ENCODE results near the gene ENO1. TPM values are rescaled to one million over a fixed set of nuclear protein-coding genes. Genes with fewer than 3 reads are reported as not detected.
A peak's percentile ranks its signal among the peaks of the same experiment; 100 is the strongest.

ENO1 gene
- total RNA-seq, 2 donors from 2014 or later = 1,803 to 1,841 TPM

GRCh38 chr1:8818325-8818775 is 60.1 kb downstream of the ENO1 start:
- Mint-ChIP-seq H3K4me1 (ENCODE audit: low read depth) (peaks cover 43% of the 10 kb centered on the region), H3K27ac (peak overlapping the region; percentile 95), H3K27me3 (ENCODE audit: low read depth) (no peaks in the 10 kb centered on the region), H3K9me3 (no peaks in the 10 kb centered on the region), H3K4me3 (peak overlapping the region; percentile 91 to 99), H3K36me3 (ENCODE audit: insufficient read depth in 2 of 2) (peaks cover 4 to 5% of the 10 kb centered on the region in 2 donors)
- ATAC-seq (replicated peaks in 1 of 2) = no peak
- DNase-seq = no peak

- H3K36me3 Mint-ChIP-seq (ENCODE audit: insufficient read depth in 2 of 2) = peaks cover 4 to 5% of the 10 kb centered on the region in 2 donors
- H3K27me3 Mint-ChIP-seq (ENCODE audit: low read depth) = no peaks in the 10 kb centered on the region
- H3K4me3 Mint-ChIP-seq = peak within 1 kb of the TSS; percentile 96 to 99
- peak within 1 kb of the TSS; percentile 99 for H3K27ac Mint-ChIP-seq
- peaks cover 50% of the 10 kb centered on the region for H3K4me1 Mint-ChIP-seq (ENCODE audit: low read depth)
- peak; percentile 98 to 99 for ATAC-seq (replicated peaks in 1 of 2)
- peak; percentile 97 to 99 for DNase-seq
- H3K9me3 Mint-ChIP-seq = no peaks in the 10 kb centered on the region
Measured at GRCh38 chr1:8817412-8818324, 60.8 kb downstream of the ENO1 start, which contains the start of gene RERE. TSS of gene RERE (minus strand) at chr1:8817640.

DNA sequence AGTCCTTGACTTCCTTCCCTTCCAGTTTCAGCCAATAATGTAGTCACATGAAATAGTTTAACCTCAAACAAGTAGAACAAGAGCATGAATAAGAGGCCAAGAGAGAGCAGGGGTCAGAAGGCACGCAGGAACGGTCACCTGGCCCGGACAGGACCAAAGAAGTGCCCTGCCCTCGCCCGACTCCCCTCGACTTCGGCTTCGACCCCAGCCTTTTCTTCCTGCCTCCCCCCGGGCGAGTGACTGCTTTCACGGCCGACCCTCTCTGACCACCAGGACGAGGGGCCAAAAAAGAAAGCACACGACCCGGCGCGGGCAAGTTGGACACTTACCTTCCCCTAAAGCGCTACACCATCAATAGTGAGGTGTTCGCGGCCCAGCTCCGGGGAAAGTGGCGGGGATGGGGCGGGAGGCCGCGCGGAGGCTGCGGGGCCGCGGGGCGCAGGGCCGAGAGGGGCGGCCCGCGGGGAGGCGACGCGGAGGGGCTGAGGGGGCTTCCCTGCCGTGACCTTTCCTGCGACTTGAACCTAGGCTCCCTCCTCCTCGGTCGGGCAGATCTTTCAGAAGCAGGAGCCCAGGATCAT is 61.6 kb downstream of the ENO1 start:
- no peaks in the 10 kb centered on the region for H3K9me3 Mint-ChIP-seq
- H3K27me3 Mint-ChIP-seq (ENCODE audit: low read depth) = no peaks in the 10 kb centered on the region
- peak overlapping the region; percentile 99 for H3K27ac Mint-ChIP-seq
- DNase-seq (peak; percentile 17 to 31), ATAC-seq (replicated peaks in 1 of 2) (peak; percentile 16 to 28)
- H3K36me3 Mint-ChIP-seq (ENCODE audit: insufficient read depth in 2 of 2) = peaks cover 4 to 5% of the 10 kb centered on the region in 2 donors
- peaks cover 52% of the 10 kb centered on the region for H3K4me1 Mint-ChIP-seq (ENCODE audit: low read depth)
- peak overlapping the region; percentile 90 to 96 for H3K4me3 Mint-ChIP-seq

DNA sequence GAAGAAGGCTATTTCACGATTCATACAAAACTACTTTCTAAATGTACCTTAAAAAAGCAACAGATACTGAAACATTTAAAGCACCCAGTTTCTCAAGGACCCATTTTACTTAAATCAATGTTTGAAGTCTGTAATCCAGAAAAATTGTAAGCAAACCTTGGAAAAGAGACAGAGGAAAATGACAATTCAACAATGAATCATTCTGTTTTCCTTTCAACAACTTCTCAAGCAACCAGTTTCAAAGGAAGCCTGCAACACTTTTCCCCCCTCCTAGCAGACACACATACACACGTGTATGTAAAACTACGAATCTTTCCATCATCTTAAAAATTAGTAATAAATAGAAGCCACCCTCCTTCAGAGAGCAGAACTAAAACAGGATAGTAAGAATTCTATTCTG is 62.2 kb downstream of the ENO1 start:
- ATAC-seq (replicated peaks in 1 of 2) (no peak), DNase-seq (no peak)
- H3K36me3 Mint-ChIP-seq (ENCODE audit: insufficient read depth in 2 of 2) = peaks cover 4 to 5% of the 10 kb centered on the region in 2 donors
- H3K4me1 Mint-ChIP-seq (ENCODE audit: low read depth) = peaks cover 52% of the 10 kb centered on the region
- peak overlapping the region; percentile 90 to 96 for H3K4me3 Mint-ChIP-seq
- H3K9me3 Mint-ChIP-seq = no peaks in the 10 kb centered on the region
- H3K27ac Mint-ChIP-seq = peak overlapping the region; percentile 89
- H3K27me3 Mint-ChIP-seq (ENCODE audit: low read depth) = no peaks in the 10 kb centered on the region

DNA sequence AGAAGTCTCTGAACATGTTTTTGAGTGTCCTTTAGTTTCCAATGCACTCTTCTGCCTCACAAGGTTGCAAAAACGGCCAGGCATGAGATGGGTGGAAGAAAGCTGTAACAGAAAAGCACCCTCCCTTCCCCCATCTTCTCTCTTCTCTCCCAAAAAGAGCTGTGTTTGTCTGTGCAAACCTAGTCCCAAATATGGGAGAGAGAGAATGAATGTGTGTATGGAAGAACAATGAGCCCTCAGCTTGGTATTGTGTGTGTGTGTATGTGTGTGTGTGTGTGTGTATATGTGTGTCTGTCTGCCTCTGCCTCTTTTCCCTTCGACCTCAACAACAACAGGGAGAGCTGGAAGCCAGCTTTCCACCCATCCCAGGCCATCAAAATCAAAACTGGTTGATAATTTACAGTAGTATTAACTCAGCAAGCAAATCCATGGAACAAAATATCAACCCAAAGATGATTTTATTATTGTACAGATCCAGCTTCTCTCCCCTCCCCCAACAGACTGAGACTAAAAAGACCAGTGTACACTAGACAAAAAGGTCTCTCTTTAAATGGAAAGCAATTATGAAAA is 62.8 kb downstream of the ENO1 start:
- Mint-ChIP-seq H3K9me3 (no peaks in the 10 kb centered on the region), H3K4me3 (peak overlapping the region; percentile 90 to 96), H3K4me1 (ENCODE audit: low read depth) (peaks cover 52% of the 10 kb centered on the region), H3K27ac (peak overlapping the region; percentile 89), H3K36me3 (ENCODE audit: insufficient read depth in 2 of 2) (peaks cover 4 to 5% of the 10 kb centered on the region in 2 donors), H3K27me3 (ENCODE audit: low read depth) (no peaks in the 10 kb centered on the region)
- DNase-seq (no peak), ATAC-seq (replicated peaks in 1 of 2) (no peak)

GRCh38 chr1:8814865-8815264 is 63.6 kb downstream of the ENO1 start:
- H3K36me3 Mint-ChIP-seq (ENCODE audit: insufficient read depth in 2 of 2) = peaks cover 4 to 5% of the 10 kb centered on the region in 2 donors
- ATAC-seq (replicated peaks in 1 of 2) = no peak
- peaks cover 52% of the 10 kb centered on the region for H3K4me1 Mint-ChIP-seq (ENCODE audit: low read depth)
- H3K27me3 Mint-ChIP-seq (ENCODE audit: low read depth) = no peaks in the 10 kb centered on the region
- H3K4me3 Mint-ChIP-seq = peak overlapping the region; percentile 90 to 96
- DNase-seq = no peak
- H3K27ac Mint-ChIP-seq = peak overlapping the region; percentile 89
- no peaks in the 10 kb centered on the region for H3K9me3 Mint-ChIP-seq

- DNase-seq = no peak
- Mint-ChIP-seq H3K9me3 (no peaks in the 10 kb centered on the region), H3K4me1 (ENCODE audit: low read depth) (peaks cover 52% of the 10 kb centered on the region), H3K4me3 (peak overlapping the region; percentile 49 to 90), H3K27ac (peak overlapping the region; percentile 89), H3K27me3 (ENCODE audit: low read depth) (no peaks in the 10 kb centered on the region), H3K36me3 (ENCODE audit: insufficient read depth in 2 of 2) (peaks cover 4 to 5% of the 10 kb centered on the region in 2 donors)
- no peak for ATAC-seq (replicated peaks in 1 of 2)
Measured at GRCh38 chr1:8813991-8814390, 64.5 kb downstream of the ENO1 start.

DNA sequence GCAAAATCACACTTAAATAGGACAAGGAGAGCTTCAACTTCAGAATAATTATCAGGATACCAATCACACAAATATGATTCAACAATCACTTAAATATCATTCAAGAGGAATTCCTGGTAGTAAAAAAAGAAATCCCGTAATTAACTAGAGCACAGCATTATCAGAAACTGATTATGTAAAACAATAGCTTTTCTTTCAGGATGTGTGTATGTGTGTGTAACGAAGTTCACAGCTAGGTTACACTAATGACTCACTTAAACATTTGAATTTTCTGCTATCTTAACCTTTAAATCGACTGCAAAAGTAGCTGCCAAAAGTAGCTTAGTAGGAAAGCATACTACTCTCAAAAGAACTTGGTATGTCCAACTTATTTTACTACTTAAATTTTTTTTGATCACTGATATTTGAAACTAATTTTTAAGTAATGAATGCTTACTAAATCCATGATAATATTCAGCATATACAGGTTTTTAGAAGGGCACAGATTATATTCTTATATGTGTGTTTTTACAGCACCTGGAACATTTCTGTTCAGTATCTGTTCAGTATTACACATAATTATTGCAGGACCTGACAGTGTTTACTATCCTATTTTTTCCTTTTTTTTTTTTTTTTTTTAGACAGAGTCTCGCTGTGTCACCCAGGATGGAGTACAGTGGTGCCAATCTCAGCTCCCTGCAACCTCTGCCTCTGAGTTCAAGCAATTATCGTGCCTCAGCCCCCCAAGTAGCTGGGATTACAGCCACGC is 65.3 kb downstream of the ENO1 start:
- Mint-ChIP-seq H3K4me1 (ENCODE audit: low read depth) (peaks cover 47% of the 10 kb centered on the region), H3K36me3 (ENCODE audit: insufficient read depth in 2 of 2) (peaks cover 4 to 5% of the 10 kb centered on the region in 2 donors), H3K9me3 (no peaks in the 10 kb centered on the region), H3K27ac (peak overlapping the region; percentile 25), H3K27me3 (ENCODE audit: low read depth) (no peaks in the 10 kb centered on the region), H3K4me3 (peak overlapping the region; percentile 49 to 90)
- DNase-seq (no peak), ATAC-seq (replicated peaks in 1 of 2) (no peak)

- Mint-ChIP-seq H3K4me3 (no peak overlapping the region), H3K4me1 (ENCODE audit: low read depth) (peaks cover 44% of the 10 kb centered on the region), H3K27me3 (ENCODE audit: low read depth) (no peaks in the 10 kb centered on the region), H3K9me3 (no peaks in the 10 kb centered on the region), H3K36me3 (ENCODE audit: insufficient read depth in 2 of 2) (peaks cover 2 to 3% of the 10 kb centered on the region in 2 donors), H3K27ac (no peak overlapping the region)
- ATAC-seq (replicated peaks in 1 of 2) (no peak), DNase-seq (no peak)
Measured at GRCh38 chr1:8812081-8812480, 66.4 kb downstream of the ENO1 start.

Other genes with a start within 250 kb of the ENO1 start
- gene RERE, start 61.0 kb downstream of the ENO1 start, total RNA-seq = 100 to 1,000 TPM in 1 of 2 donors, 10 to 100 TPM in 1; 98.7 to 105 TPM
- gene CA6, start 67.2 kb upstream of the ENO1 start, total RNA-seq = 1 to 10 TPM; 1.6 to 2.5 TPM
- gene SLC2A7, start 147.7 kb upstream of the ENO1 start, total RNA-seq = under 1 TPM in 1 of 2 donors, not detected in 1; 0.22 TPM
- gene SLC2A5, start 190.9 kb upstream of the ENO1 start, total RNA-seq = not detected

Data from activated T-cell treated with anti-CD3 and anti-CD28 coated beads, Interleukin-2, amount 50 U/mL, for 72 hours (primary cell).